CD1c-positive myeloid dendritic cell (primary cell): Measurements from ENCODE around the gene NFIA.

Source experiments
- DNase-seq: peaks from one replicate; pipeline ENCODE4 v3.0.0-alpha.2; 2016; ENCODE audit errors: extremely low spot score

Gene NFIA

DNA sequence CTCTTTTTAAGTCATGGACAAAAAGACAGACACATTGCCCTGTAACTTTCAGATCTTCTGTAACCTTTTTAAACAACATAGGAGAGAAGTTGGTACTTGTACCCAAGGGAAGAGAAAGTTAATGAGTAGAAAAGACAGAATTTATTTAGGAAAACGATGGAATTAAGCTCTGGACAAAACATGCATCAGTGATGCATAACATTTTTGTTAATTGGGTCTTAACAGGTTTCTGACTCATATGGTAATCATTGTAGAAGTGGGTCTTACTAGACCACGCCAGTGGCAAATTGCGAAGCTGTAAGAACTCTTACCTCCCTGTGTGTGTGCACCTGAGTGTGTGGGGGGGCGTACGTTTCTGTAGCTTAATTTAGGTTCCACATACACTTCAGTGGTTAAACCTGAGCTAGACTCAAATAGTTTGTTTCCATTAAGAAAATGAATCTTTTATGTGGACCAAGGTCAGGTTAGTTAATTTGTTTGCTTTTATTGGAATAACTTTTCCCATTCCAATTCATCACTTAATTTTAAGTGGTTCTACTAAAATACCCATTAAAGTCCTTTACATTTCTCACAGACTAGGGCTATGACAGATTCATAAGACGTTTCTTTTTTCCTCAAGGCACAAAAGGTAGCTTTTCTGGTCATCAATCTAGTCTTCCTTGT lies 48.1 kb downstream of the NFIA start:
- no peak for DNase-seq

DNA sequence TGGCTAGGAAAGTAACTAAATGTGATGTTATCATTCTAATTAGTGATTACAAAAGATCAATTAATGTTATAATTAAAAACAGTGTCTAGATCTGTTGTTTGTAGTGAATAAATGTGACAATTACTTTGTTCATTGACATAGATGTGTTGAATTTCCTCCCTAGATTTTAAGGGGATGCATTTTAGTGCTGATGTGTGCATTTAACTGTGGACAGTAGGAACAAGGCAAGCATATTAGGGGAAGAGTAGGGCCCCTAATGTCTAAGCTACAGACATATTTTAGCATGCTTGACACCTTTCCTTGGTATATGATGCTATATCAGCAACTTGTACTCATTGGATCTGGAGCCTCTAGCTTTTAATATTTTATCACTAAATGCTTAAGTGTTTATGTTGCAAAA lies 48.9 kb downstream of the NFIA start:
- DNase-seq, result no peak

GRCh38 chr1:61131716-61132115 lies 49.4 kb downstream of the NFIA start:
- DNase-seq, result no peak

GRCh38 chr1:61132176-61132638 lies 49.8 kb downstream of the NFIA start:
- DNase-seq, result peak; percentile 32

DNA sequence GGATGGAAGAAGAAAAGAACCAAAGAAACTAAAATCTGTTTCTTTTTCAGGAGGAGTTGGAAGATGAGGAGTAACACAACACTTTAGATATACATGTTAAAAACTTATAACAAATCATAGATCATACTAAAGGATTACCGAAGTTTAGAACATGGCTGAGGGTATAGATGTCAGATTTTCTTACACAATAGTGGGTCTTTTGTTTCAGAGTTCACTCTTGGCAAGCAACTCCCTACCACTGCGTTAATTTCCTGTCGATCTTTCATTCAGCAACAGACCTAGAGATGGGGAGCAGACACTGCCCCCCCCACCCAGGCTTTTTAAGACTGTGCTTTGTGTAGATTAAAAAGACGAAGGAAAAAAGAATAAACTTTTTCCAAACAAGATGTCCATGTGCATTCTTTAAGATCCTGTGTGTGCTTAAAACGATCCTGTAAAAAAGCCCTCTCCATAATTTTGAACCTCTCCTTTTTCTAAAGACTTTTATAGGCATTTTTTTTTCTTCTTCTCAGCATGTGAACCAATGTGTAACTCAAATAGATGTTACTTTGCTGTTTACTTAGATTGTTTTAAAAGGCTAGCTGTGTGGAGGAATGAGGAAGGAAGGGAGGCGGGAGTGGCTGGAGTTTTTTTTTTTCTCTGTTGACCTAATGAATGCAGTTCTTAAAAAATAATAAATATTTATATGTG lies 50.4 kb downstream of the NFIA start:
- peak; percentile 6 for DNase-seq

- no peak for DNase-seq
Observed at GRCh38 chr1:61133335-61134019, 51.1 kb downstream of the NFIA start.

GRCh38 chr1:61135291-61135690 lies 52.9 kb downstream of the NFIA start:
- DNase-seq, result no peak

DNA sequence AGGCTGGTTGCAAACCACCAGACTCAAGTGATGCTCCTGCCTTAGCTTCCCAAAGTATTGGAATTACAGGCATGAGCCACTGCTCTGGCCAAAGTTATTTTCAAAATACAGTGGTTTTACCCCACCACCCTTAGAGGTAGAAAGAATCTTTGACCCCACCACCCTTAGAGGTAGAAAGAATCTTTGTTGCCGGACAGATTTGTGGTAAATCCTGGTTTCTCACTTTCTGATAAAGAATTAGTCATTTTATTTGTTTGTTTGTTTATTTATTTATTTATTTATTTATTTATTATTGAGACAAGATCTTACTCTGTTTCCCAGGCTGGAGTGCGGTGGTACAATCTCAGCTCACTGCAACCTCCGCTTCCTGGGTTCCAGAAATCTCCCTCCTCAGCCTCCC lies 55.9 kb downstream of the NFIA start:
- no peak for DNase-seq

GRCh38 chr1:61138921-61139774 lies 56.8 kb downstream of the NFIA start:
- peak; percentile 51 for DNase-seq

GRCh38 chr1:61139775-61140549 lies 57.6 kb downstream of the NFIA start:
- no peak for DNase-seq

GRCh38 chr1:61140778-61141177 lies 58.4 kb downstream of the NFIA start:
- no peak for DNase-seq

- peak; percentile 5 for DNase-seq
Observed at GRCh38 chr1:61141288-61142042, 59.1 kb downstream of the NFIA start.

GRCh38 chr1:61142043-61142440 lies 59.7 kb downstream of the NFIA start:
- DNase-seq, result no peak

- no peak for DNase-seq
Observed at GRCh38 chr1:61142726-61143500, 60.6 kb downstream of the NFIA start.

DNA sequence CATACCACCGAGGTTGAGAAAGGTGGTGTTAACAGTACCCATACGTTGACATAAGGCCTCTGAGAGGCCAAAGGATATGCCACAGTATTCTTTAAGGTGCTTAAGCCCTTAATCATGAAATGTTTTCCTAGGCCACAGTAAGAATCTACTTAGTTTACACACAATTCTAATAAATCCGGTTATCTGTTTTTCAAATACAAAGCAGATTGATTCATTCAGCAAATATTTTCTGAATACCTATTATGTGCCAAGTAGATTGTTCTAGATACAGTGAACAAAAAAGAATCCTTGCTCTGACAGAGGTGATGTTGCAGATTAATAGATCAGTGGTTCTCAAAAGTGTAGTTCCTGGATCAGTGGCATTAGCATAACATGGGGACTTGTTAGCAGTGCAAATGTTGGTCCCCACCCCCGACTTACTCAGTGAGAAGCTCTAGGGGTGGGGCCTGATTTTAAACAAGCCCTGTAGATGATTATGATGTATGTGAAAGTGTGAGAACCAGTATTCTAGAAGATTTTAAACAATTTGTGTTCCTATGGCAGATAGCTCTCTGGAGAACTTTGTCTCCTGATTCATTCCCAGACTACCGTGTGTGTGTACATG lies 61.6 kb downstream of the NFIA start:
- DNase-seq, result no peak

GRCh38 chr1:61149010-61149860 lies 66.9 kb downstream of the NFIA start:
- DNase-seq, result no peak

DNA sequence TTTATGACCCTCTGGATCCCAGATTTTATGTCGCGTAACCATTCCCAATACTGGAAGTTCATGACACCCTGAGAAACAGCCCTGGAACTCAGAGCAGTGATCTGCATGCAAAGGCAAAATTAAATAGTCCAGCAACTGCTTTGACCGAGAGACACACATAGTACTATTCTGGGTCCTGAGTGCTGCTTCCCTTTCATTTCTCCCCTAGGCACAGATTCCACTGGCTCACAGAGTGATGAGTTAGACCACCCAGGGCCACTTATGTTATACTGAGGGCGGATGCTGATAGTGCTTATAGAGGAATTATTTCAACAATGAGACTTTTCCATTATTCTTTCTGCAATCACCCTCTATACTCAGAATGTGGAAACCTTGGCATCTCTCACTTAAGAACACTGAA lies 69.2 kb downstream of the NFIA start:
- no peak for DNase-seq

DNA sequence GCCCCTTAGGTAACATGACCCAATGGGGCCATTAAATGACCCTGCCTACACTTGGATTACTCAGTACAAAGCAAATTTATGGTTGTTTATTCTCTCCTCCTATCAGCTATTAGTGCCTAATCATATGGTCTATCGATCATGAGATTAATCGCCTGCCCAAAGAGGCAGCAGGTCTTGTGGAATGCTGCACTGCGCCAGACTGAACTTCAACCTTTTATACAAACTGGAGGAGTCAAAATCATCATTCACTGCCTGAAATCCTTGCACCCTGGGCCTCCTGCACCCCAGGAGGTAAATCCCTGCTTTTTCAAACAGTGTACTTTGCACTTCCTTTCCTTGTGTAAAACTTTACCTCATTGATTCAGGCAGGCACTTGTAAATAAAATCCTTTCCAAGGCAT lies 69.7 kb downstream of the NFIA start:
- no peak for DNase-seq
